IMR-90 (cell line): ENCODE results near the gene SLC5A10. TPM values are rescaled to one million over a fixed set of nuclear protein-coding genes. Genes with fewer than 3 reads are reported as not detected.

Experiments used
- ATAC-seq: fragments of 200-7000 bp; cut with Tn5 transposase; 2 replicates; pipeline ENCODE4 v1.9.1; 2020; ENCODE audit warnings: low read depth, mild to moderate bottlenecking, moderate library complexity
- BruUV-seq: library from RNA; stranded (reverse); fragments of 400-500 nt; replicated peaks from 2 replicates; lab custom pipeline; 2021; lab: Mats Ljungman, UMichigan
- CTCF ChIA-PET: fragments of 300-600 bp; formaldehyde crosslinking; extraction: SDS; loops from one replicate; lab custom pipeline; 2021; ENCODE audit warnings: antibody characterized with exemption; lab: Yijun Ruan, JAX
- POLR2A ChIA-PET: fragments of 300-600 bp; sonication (Branson Sonifier 250); formaldehyde crosslinking; loops from one replicate; lab custom pipeline; 2022; ENCODE audit warnings: antibody characterized with exemption; ENCODE audit not compliant: unreplicated experiment; lab: Charles Lee
- DNase-seq: peaks from one replicate; pipeline ENCODE4 v3.0.0; 2013
- H2AFZ ChIP-seq: replicated peaks from 2 replicates; pipeline ENCODE3; 2013; ENCODE audit warnings: low read length, mild to moderate bottlenecking; ENCODE audit not compliant: poor library complexity
- H2AK5ac ChIP-seq: 2 replicates; pipeline ENCODE4 v1.6.1; 2013; ENCODE audit warnings: low read depth, low read length, inconsistent platforms
- H2AK9ac ChIP-seq: replicated peaks from 2 replicates; pipeline ENCODE3; 2013; ENCODE audit warnings: mild to moderate bottlenecking, low read depth, low read length, moderate library complexity; ENCODE audit not compliant: poor library complexity
- H2BK120ac ChIP-seq: 2 replicates; pipeline ENCODE4 v1.6.1; 2013; ENCODE audit warnings: low read depth, low read length, inconsistent platforms
- H2BK15ac ChIP-seq: 3 replicates; pipeline ENCODE4 v1.6.1; 2013; ENCODE audit warnings: low read depth, low read length, inconsistent platforms
- H2BK20ac ChIP-seq: 2 replicates; pipeline ENCODE4 v1.6.1; 2013; ENCODE audit warnings: low read depth, mild to moderate bottlenecking, inconsistent platforms, low read length, moderate library complexity
- H2BK5ac ChIP-seq: 2 replicates; pipeline ENCODE4 v1.6.1; 2013; ENCODE audit warnings: mild to moderate bottlenecking, low read depth, low read length, inconsistent platforms; ENCODE audit not compliant: poor library complexity, severe bottlenecking
- H3K14ac ChIP-seq: replicated peaks from 2 replicates; pipeline ENCODE4 v1.6.1; 2013; ENCODE audit warnings: low read depth, low read length, inconsistent platforms
- H3K18ac ChIP-seq: 2 replicates; pipeline ENCODE4 v1.6.1; 2013; ENCODE audit warnings: low read depth, low read length, control low read depth
- H3K23ac ChIP-seq: 2 replicates; pipeline ENCODE4 v1.6.1; 2013; ENCODE audit warnings: low read depth, low read length, inconsistent platforms
- H3K27ac ChIP-seq: 2 replicates; pipeline ENCODE4 v1.5.1; 2013; ENCODE audit warnings: mild to moderate bottlenecking, control low read depth, low read length; ENCODE audit not compliant: insufficient read depth
- H3K27me3 ChIP-seq: 2 replicates; pipeline ENCODE4 v1.6.1; 2013; ENCODE audit warnings: low read length; ENCODE audit not compliant: control insufficient read depth, insufficient read depth
- H3K36me3 ChIP-seq: 2 replicates; pipeline ENCODE4 v1.6.1; 2013; ENCODE audit warnings: low read length, mixed read lengths; ENCODE audit not compliant: control insufficient read depth, insufficient read depth
- H3K4ac ChIP-seq: 2 replicates; pipeline ENCODE4 v1.6.1; 2013; ENCODE audit warnings: low read depth, low read length, inconsistent platforms
- H3K4me1 ChIP-seq: 2 replicates; pipeline ENCODE4 v1.6.1; 2013; ENCODE audit warnings: low read length, mixed read lengths; ENCODE audit not compliant: control insufficient read depth, insufficient read depth
- H3K4me2 ChIP-seq: 2 replicates; pipeline ENCODE4 v1.6.1; 2013; ENCODE audit warnings: low read depth, mild to moderate bottlenecking, control low read depth, low read length, moderate library complexity
- H3K4me3 ChIP-seq: 2 replicates; pipeline ENCODE4 v1.5.1; 2013; ENCODE audit warnings: low read depth, mild to moderate bottlenecking, control low read depth, low read length, moderate library complexity; ENCODE audit not compliant: insufficient read depth
- H3K56ac ChIP-seq: 2 replicates; pipeline ENCODE4 v1.6.1; 2013; ENCODE audit warnings: low read length, inconsistent platforms; ENCODE audit not compliant: insufficient read depth; ENCODE audit errors: extremely low read depth
- H3K79me1 ChIP-seq, 2 experiments: 2 replicates each; pipeline ENCODE4 v1.6.1; 2013; ENCODE audit warnings: low read length in 2 of 2, inconsistent platforms in 1 of 2, low read depth in 1 of 2
- H3K9ac ChIP-seq: 2 replicates; pipeline ENCODE4 v1.6.1; 2013; ENCODE audit warnings: low read depth, low read length, control low read depth
- H3K9me1 ChIP-seq: 2 replicates; pipeline ENCODE4 v1.6.1; 2013; ENCODE audit warnings: low read length, inconsistent platforms; ENCODE audit not compliant: insufficient read depth
- H3K9me3 ChIP-seq: 2 replicates; pipeline ENCODE4 v1.6.1; 2013; ENCODE audit warnings: low read length; ENCODE audit not compliant: control insufficient read depth, insufficient read depth
- H4K20me1 ChIP-seq: 2 replicates; pipeline ENCODE4 v1.6.1; 2013; ENCODE audit warnings: low read length, inconsistent platforms; ENCODE audit not compliant: insufficient read depth
- H4K5ac ChIP-seq: 2 replicates; pipeline ENCODE4 v1.6.1; 2013; ENCODE audit warnings: mild to moderate bottlenecking, low read depth, low read length, control low read depth
- H4K8ac ChIP-seq, 2 experiments: 2 replicates each; pipeline ENCODE4 v1.6.1; 2013; ENCODE audit warnings: low read depth in 2 of 2, low read length in 2 of 2, control low read depth in 1 of 2, inconsistent platforms in 1 of 2
- H4K91ac ChIP-seq: 2 replicates; pipeline ENCODE4 v1.6.1; 2013; ENCODE audit warnings: low read depth, low read length, inconsistent platforms; ENCODE audit not compliant: insufficient read depth
- FOS ChIP-seq: fragments of 150-350 bp; IDR thresholded peaks from 2 replicates; pipeline ENCODE4 v1.6.1; 2016; ENCODE audit warnings: low read depth, low read length
- MXI1 ChIP-seq: IDR thresholded peaks from 2 replicates; pipeline ENCODE4 v1.6.1; 2012; ENCODE audit warnings: low read depth, mild to moderate bottlenecking, low read length, moderate library complexity, borderline replicate concordance
- NFE2L2 ChIP-seq: fragments of 150-350 bp; IDR thresholded peaks from 2 replicates; pipeline ENCODE4 v1.6.1; 2016; ENCODE audit warnings: low read depth, mild to moderate bottlenecking, low read length
- POLR2A ChIP-seq: IDR thresholded peaks from 2 replicates; pipeline ENCODE4 v1.6.1; 2012; ENCODE audit warnings: mild to moderate bottlenecking, low read depth, low read length
- WGBS, 2 experiments: methylation state at CpG; one replicate each; pipeline versions ENCODE4 v1.1.5 to v1.1.7; 2013; ENCODE audit warnings: missing lambda C conversion rate in 2 of 2; ENCODE audit not compliant: insufficient read length in 1 of 2; ENCODE audit errors: extremely low coverage in 2 of 2; 5-methylcytosine and 5-hydroxymethylcytosine counted together
- dilution Hi-C: fragments of 300-500 bp; cut with HindIII; formaldehyde crosslinking; loops from one replicate; pipeline ENCODE4 v1.14.3; 2018; ENCODE audit warnings: low sequenced_read_pairs; ENCODE audit not compliant: unreplicated experiment
- in situ Hi-C: fragments of 300-500 bp; cut with MboI; formaldehyde crosslinking; loops from 3 replicates; pipeline ENCODE4 v1.14.3; 2019; ENCODE audit warnings: low sequenced_read_pairs, inconsistent platforms, mixed read lengths
- intact Hi-C: fragments of 100-400 bp; cut with micrococcal nuclease; formaldehyde crosslinking; loops from 2 replicates; pipeline ENCODE4 v1.10.0; 2022
- polyA plus RNA-seq, 3 experiments: library from polyadenylated mRNA; depleted of rRNA; stranded (reverse); fragments of >200 nt; gene quantifications; 2 replicates each; pipeline ENCODE4 v1.2.3, GENCODE V29; 2012; ENCODE audit warnings: low replicate concordance in 1 of 3
- total RNA-seq: library from RNA; depleted of rRNA; stranded (reverse); fragments of >200 nt; gene quantifications from 2 replicates; pipeline ENCODE4 v1.2.3, GENCODE V29; 2012

The SLC5A10 gene
- total and polyA plus RNA-seq, 2 of the 4 experiments (the other 2 are of a cell fraction): not detected

DNA sequence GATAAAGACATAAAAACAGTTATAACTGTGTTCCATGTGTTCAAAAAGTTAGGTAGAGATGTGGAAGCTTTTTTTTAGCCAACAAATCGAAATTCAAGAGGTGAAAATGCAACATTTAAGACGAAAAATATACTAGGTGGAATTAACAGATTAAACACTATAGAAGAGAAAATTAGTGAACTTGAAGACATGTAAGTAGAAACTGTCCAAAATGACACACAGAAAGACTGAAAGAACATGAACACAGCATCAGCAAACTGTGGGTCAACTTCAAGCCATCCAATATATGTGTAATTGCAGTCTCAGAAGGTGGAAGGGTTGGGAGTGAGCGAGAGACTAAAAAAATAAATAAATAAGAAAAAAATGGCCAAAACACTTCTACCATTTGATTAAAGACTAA lies 43.3 kb downstream of the SLC5A10 start:
- no peak overlapping the region for H2AFZ ChIP-seq
- H4K5ac ChIP-seq: no peak overlapping the region
- H3K36me3 ChIP-seq: peaks cover 13% of the 10 kb centered on the region
- in situ Hi-C loops: no loop called here
- H3K9me3 ChIP-seq: peaks cover 6% of the 10 kb centered on the region
- no peak overlapping the region for H3K18ac ChIP-seq
- no peak overlapping the region for H4K8ac ChIP-seq
- no CpG with 5 or more reads among the region's 3 CpGs for WGBS, 2 experiments
- ATAC-seq: no peak
- H3K14ac ChIP-seq: no peak overlapping the region
- H2AK9ac ChIP-seq: no peak overlapping the region
- H3K79me1 ChIP-seq: peaks cover 20 to 88% of the 10 kb centered on the region in 2 experiments; a peak in 3 of 4 replicates
- H3K27me3 ChIP-seq: no peaks in the 10 kb centered on the region
- no peak overlapping the region for H3K4me3 ChIP-seq
- H3K9ac ChIP-seq: no peak overlapping the region
- no peak overlapping the region for H3K23ac ChIP-seq
- DNase-seq: no peak
- no peak overlapping the region for H2BK15ac ChIP-seq
- no TSS peak for BruUV-seq
- H2AK5ac ChIP-seq: no peak overlapping the region
- H2BK120ac ChIP-seq: no peak overlapping the region
- CTCF ChIA-PET: no interaction called here
- no peak overlapping the region for H2BK5ac ChIP-seq
- no peak overlapping the region for H4K91ac ChIP-seq
- no peak overlapping the region for H2BK20ac ChIP-seq
- intact Hi-C loops: no loop called here
- TF ChIP-seq POLR2A (no peak), NFE2L2 (no peak), FOS (no peak), MXI1 (no peak)
- peaks cover 10% of the 10 kb centered on the region for H3K4me1 ChIP-seq
- H4K20me1 ChIP-seq: peaks cover 48% of the 10 kb centered on the region
- POLR2A ChIA-PET: no interaction called here
- H3K9me1 ChIP-seq: peaks cover 4% of the 10 kb centered on the region
- H3K4ac ChIP-seq: no peak overlapping the region
- no peak overlapping the region for H3K4me2 ChIP-seq
- dilution Hi-C loops: no loop called here
- no peak overlapping the region for H3K56ac ChIP-seq
- no peak overlapping the region for H3K27ac ChIP-seq
